B cell (primary cell): Measurements from ENCODE around the gene RIT2. TPM values are rescaled to one million over a fixed set of nuclear protein-coding genes. Genes with fewer than 3 reads are reported as not detected.

Experiments
- ATAC-seq: fragments of 200-7000 bp; cut with Tn5 transposase; one replicate; pipeline ENCODE4 v1.10.0; 2021; ENCODE audit warnings: low read depth, mild to moderate bottlenecking, moderate number of reproducible peaks, moderate library complexity
- CTCF ChIA-PET: fragments of 350-600 bp; sonication (Branson Sonifier 250); formaldehyde crosslinking; loops from one replicate; lab custom pipeline; 2021; ENCODE audit warnings: antibody characterized with exemption, inconsistent platforms; lab: Charles Lee
- POLR2A ChIA-PET: fragments of 350-600 bp; sonication (Branson Sonifier 250); formaldehyde crosslinking; loops from one replicate; lab custom pipeline; 2021; ENCODE audit warnings: antibody characterized with exemption; lab: Charles Lee
- DNase-seq: peaks from one replicate; pipeline ENCODE4 v3.0.0; 2013
- H2AFZ ChIP-seq: 2 replicates; pipeline ENCODE4 v1.6.1; 2012; ENCODE audit warnings: mild to moderate bottlenecking, low read depth, low read length; ENCODE audit not compliant: insufficient read depth, poor library complexity, severe bottlenecking
- H3K27ac ChIP-seq, 2 donors: 1 replicate in 1 of 2; 2 replicates in 1 of 2; pipeline ENCODE4 v1.5.1; 2012 to 2013; ENCODE audit warnings: low read length in 2 of 2, mild to moderate bottlenecking in 2 of 2, moderate library complexity in 1 of 2
- H3K27me3 ChIP-seq, 4 experiments: fragments of 200-600 bp in 1 of 4; sonication (generic) in 1 of 4; replicated peaks in 1 of 4; 1 replicate in 2 of 4; 2 replicates in 2 of 4; pipeline versions ENCODE4 v1.6.1 to v1.7.0; 2013 to 2016; ENCODE audit warnings: low read length in 3 of 4, mild to moderate bottlenecking in 2 of 4, mixed read lengths in 1 of 4, moderate library complexity in 1 of 4; ENCODE audit not compliant: insufficient read depth in 4 of 4, control insufficient read depth in 3 of 4; ENCODE audit errors: control extremely low read depth in 1 of 4
- H3K36me3 ChIP-seq, 2 experiments: replicated peaks in 1 of 2; 1 replicate in 1 of 2; 2 replicates in 1 of 2; pipeline versions ENCODE4 v1.6.1 to v1.7.1; 2013; ENCODE audit warnings: low read length in 1 of 2; ENCODE audit not compliant: insufficient read depth in 2 of 2, control insufficient read depth in 1 of 2; ENCODE audit errors: control extremely low read depth in 1 of 2, extremely low read depth in 1 of 2
- H3K4me1 ChIP-seq, 2 donors: fragments of 200-600 bp in 1 of 2; sonication (generic) in 1 of 2; 1 replicate in 1 of 2; 2 replicates in 1 of 2; pipeline versions ENCODE4 v1.5.1 to v1.6.1; 2013 to 2017; ENCODE audit warnings: low read length in 2 of 2; ENCODE audit not compliant: control insufficient read depth in 2 of 2, insufficient read depth in 2 of 2
- H3K4me2 ChIP-seq: replicated peaks from 2 replicates; pipeline ENCODE3; 2012; ENCODE audit warnings: mild to moderate bottlenecking, low read depth, low read length; ENCODE audit not compliant: poor library complexity, severe bottlenecking
- H3K4me3 ChIP-seq, 5 experiments: fragments of 200-600 bp in 1 of 5; sonication (generic) in 1 of 5; 1 replicate in 3 of 5; 2 replicates in 2 of 5; pipeline versions ENCODE4 v1.5.1 to v1.7.0; 2011 to 2016; ENCODE audit warnings: low read length in 4 of 5, mild to moderate bottlenecking in 4 of 5, low read depth in 2 of 5, control low read depth in 1 of 5, moderate library complexity in 1 of 5; ENCODE audit not compliant: insufficient read depth in 1 of 5; ENCODE audit errors: control extremely low read depth in 1 of 5, extremely low read depth in 1 of 5
- H3K79me2 ChIP-seq: fragments of 200-600 bp; sonication (generic); one replicate; pipeline ENCODE4 v1.6.0; 2016; ENCODE audit warnings: low read length; ENCODE audit not compliant: control insufficient read depth, insufficient read depth
- H3K9ac ChIP-seq: fragments of 200-600 bp; sonication (generic); 2 replicates; pipeline ENCODE4 v1.6.1; 2017; ENCODE audit warnings: mild to moderate bottlenecking, low read length, moderate library complexity
- H3K9me3 ChIP-seq, 3 donors: one replicate each; pipeline versions ENCODE4 v1.6.1 to v1.7.1; 2013; ENCODE audit warnings: low read length in 2 of 3; ENCODE audit not compliant: control insufficient read depth in 2 of 3, insufficient read depth in 1 of 3; ENCODE audit errors: control extremely low read depth in 1 of 3
- H4K20me1 ChIP-seq: 2 replicates; pipeline ENCODE4 v1.6.0; 2012; ENCODE audit warnings: mild to moderate bottlenecking, low read length; ENCODE audit not compliant: insufficient read depth, control insufficient read depth, poor library complexity, severe bottlenecking
- H3K27ac Mint-ChIP-seq: one replicate; pipeline ENCODE4 v1.8.0; 2021; ENCODE audit warnings: mixed read lengths
- H3K27me3 Mint-ChIP-seq: one replicate; pipeline ENCODE4 v1.8.0; 2021; ENCODE audit warnings: mixed read lengths
- H3K4me1 Mint-ChIP-seq: one replicate; pipeline ENCODE4 v1.8.0; 2021; ENCODE audit warnings: mixed read lengths
- H3K4me3 Mint-ChIP-seq: one replicate; pipeline ENCODE4 v1.8.0; 2021; ENCODE audit warnings: mixed read lengths
- H3K9me3 Mint-ChIP-seq: one replicate; pipeline ENCODE4 v1.8.0; 2022; ENCODE audit warnings: mixed read lengths; ENCODE audit not compliant: insufficient read depth
- CTCF ChIP-seq: fragments of 200-600 bp; IDR thresholded peaks from one replicate; pipeline ENCODE4 v1.8.0; 2022; ENCODE audit warnings: antibody characterized with exemption, mild to moderate bottlenecking
- EZH2 ChIP-seq: IDR thresholded peaks from 2 replicates; pipeline ENCODE4 v1.6.1; 2012; ENCODE audit warnings: borderline replicate concordance, low read depth, mild to moderate bottlenecking, moderate library complexity, low read length; ENCODE audit not compliant: insufficient read depth, poor library complexity, severe bottlenecking
- WGBS: methylation state at CpG from one replicate; pipeline ENCODE4 v1.1.5; 2013; ENCODE audit warnings: missing lambda C conversion rate; ENCODE audit not compliant: insufficient coverage; 5-methylcytosine and 5-hydroxymethylcytosine counted together
- intact Hi-C: fragments of 100-400 bp; cut with micrococcal nuclease; formaldehyde crosslinking; loops from one replicate; pipeline ENCODE4 v1.10.0; 2022
- polyA plus RNA-seq: library from polyadenylated mRNA; depleted of rRNA; stranded (reverse); fragments of >200 nt; gene quantifications from 2 replicates; pipeline ENCODE4 v1.2.3, GENCODE V29; 2012
- total RNA-seq, 2 donors: library from RNA; stranded (reverse); fragments of 120-200 nt in 1 of 2; gene quantifications; 1 replicate in 1 of 2; 2 replicates in 1 of 2; pipeline versions ENCODE4 v1.2.3 to v1.2.4, GENCODE V29; 2013 to 2022

The RIT2 gene
- total and polyA plus RNA-seq, 2 donors (not counting 1 experiment from before 2014, with no cell fraction given): not detected

DNA sequence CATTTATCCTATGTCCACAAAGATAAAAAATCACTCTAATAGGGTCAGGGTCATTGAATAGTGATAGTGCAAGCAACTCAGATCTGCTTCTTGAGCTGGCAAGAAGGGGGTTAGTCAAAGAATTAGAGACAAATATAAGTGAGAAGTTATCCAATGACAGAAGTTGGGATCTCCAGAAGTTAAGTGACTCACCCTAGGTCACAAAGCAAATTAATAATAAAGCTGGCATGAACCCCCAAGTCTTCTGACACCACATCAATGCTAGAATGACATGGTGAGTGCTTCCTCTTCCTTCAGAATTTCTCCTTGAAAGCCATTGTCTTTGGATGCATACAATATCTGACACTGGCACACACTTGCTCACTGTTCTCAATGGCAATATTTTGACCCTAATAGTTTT lies 343.5 kb downstream of the RIT2 start:
- ChIA-PET POLR2A (no interaction called here), CTCF (no interaction called here)
- Histone ChIP-seq H3K4me3 (no peak overlapping the region), H3K4me1 (no peaks in the 10 kb centered on the region), H2AFZ (no peak overlapping the region), H3K4me2 (no peak overlapping the region), H3K9ac (no peak overlapping the region), H3K9me3 (no peaks in the 10 kb centered on the region), H3K27me3 (no peaks in the 10 kb centered on the region), H3K36me3 (no peaks in the 10 kb centered on the region), H4K20me1 (no peaks in the 10 kb centered on the region), H3K79me2 (no peaks in the 10 kb centered on the region), H3K27ac (no peak overlapping the region)
- TF ChIP-seq CTCF (no peak), EZH2 (no peak)
- H3K9me3 Mint-ChIP-seq: no peaks in the 10 kb centered on the region
- no peak overlapping the region for H3K27ac Mint-ChIP-seq
- H3K4me1 Mint-ChIP-seq: no peaks in the 10 kb centered on the region
- no peak overlapping the region for H3K4me3 Mint-ChIP-seq
- ATAC-seq (no peak), DNase-seq (no peak)
- intact Hi-C loops: no loop called here
- H3K27me3 Mint-ChIP-seq: no peaks in the 10 kb centered on the region

GRCh38 chr18:42765302-42765701 lies 350.2 kb downstream of the RIT2 start:
- peaks cover 0 to 4% (median 0%) of the 10 kb centered on the region in 3 donors for H3K9me3 ChIP-seq
- peaks cover 7% of the 10 kb centered on the region for H3K9me3 Mint-ChIP-seq
- no peaks in the 10 kb centered on the region for H3K4me1 Mint-ChIP-seq
- no peaks in the 10 kb centered on the region for H3K79me2 ChIP-seq
- no peak for TF ChIP-seq EZH2
- no peak for TF ChIP-seq CTCF
- DNase-seq: no peak
- H3K27ac Mint-ChIP-seq: no peak overlapping the region
- no peaks in the 10 kb centered on the region for H3K4me1 ChIP-seq
- CTCF ChIA-PET: no interaction called here
- H3K27ac ChIP-seq: no peak overlapping the region
- no peaks in the 10 kb centered on the region for H3K27me3 Mint-ChIP-seq
- H3K36me3 ChIP-seq: no peaks in the 10 kb centered on the region
- H3K4me3 ChIP-seq: no peak overlapping the region
- no peak overlapping the region for H2AFZ ChIP-seq
- intact Hi-C loops: no loop called here
- ATAC-seq: no peak
- H4K20me1 ChIP-seq: no peaks in the 10 kb centered on the region
- no peak overlapping the region for H3K4me2 ChIP-seq
- POLR2A ChIA-PET: no interaction called here
- no peaks in the 10 kb centered on the region for H3K27me3 ChIP-seq
- WGBS: 33% methylated on average over 1 of the region's 2 CpGs
- no peak overlapping the region for H3K4me3 Mint-ChIP-seq
- no peak overlapping the region for H3K9ac ChIP-seq
